Measurements from ENCODE around the gene CLCN1. TPM values are rescaled to one million over a fixed set of nuclear protein-coding genes. Genes with fewer than 3 reads are reported as not detected.

The CLCN1 gene
- total RNA-seq, 1 donor from 2014 or later: not detected

- TF ChIP-seq CTCF (conservative IDR thresholded peaks at IDR 0.05): no peak
- no peak overlapping the region for H3K4me3 Mint-ChIP-seq
These were observed 15.4 kb downstream of the CLCN1 start for GRCh38 chr7:143331179-143331801.

GRCh38 chr7:143334244-143334643 is 18.3 kb downstream of the CLCN1 start:
- DNase-seq (ENCODE audit: low read depth, low spot score): no peak
- Mint-ChIP-seq H3K27ac (ENCODE audit: unreplicated experiment) (no peak overlapping the region), H3K9me3 (no peaks in the 10 kb centered on the region), H3K4me3 (no peak overlapping the region), H3K4me1 (no peaks in the 10 kb centered on the region), H3K27me3 (ENCODE audit: low read depth) (peaks cover 8% of the 10 kb centered on the region), H3K36me3 (ENCODE audit: low read depth) (no peaks in the 10 kb centered on the region)
- TF ChIP-seq CTCF (conservative IDR thresholded peaks at IDR 0.05): no peak

More at GRCh38 chr7:143331179-143331801, 15.4 kb downstream of the CLCN1 start:
- DNase-seq (ENCODE audit: low read depth, low spot score): no peak
- no peaks in the 10 kb centered on the region for H3K9me3 Mint-ChIP-seq
- H3K27ac Mint-ChIP-seq (ENCODE audit: unreplicated experiment): no peak overlapping the region
- peaks cover 4% of the 10 kb centered on the region for H3K27me3 Mint-ChIP-seq (ENCODE audit: low read depth)
- no peaks in the 10 kb centered on the region for H3K4me1 Mint-ChIP-seq
- no peaks in the 10 kb centered on the region for H3K36me3 Mint-ChIP-seq (ENCODE audit: low read depth)

GRCh38 chr7:143337216-143337615 is 21.3 kb downstream of the CLCN1 start:
- H3K27ac Mint-ChIP-seq (ENCODE audit: unreplicated experiment): no peak overlapping the region
- DNase-seq (ENCODE audit: low read depth, low spot score): no peak
- no peaks in the 10 kb centered on the region for H3K9me3 Mint-ChIP-seq
- H3K36me3 Mint-ChIP-seq (ENCODE audit: low read depth): no peaks in the 10 kb centered on the region
- no peak overlapping the region for H3K4me3 Mint-ChIP-seq
- no peak for TF ChIP-seq CTCF (conservative IDR thresholded peaks at IDR 0.05)
- H3K27me3 Mint-ChIP-seq (ENCODE audit: low read depth): peaks cover 11% of the 10 kb centered on the region
- H3K4me1 Mint-ChIP-seq: no peaks in the 10 kb centered on the region

- Mint-ChIP-seq H3K4me1 (peaks cover 9% of the 10 kb centered on the region), H3K27me3 (ENCODE audit: low read depth) (peaks cover 24% of the 10 kb centered on the region), H3K27ac (ENCODE audit: unreplicated experiment) (no peak overlapping the region), H3K9me3 (no peaks in the 10 kb centered on the region), H3K4me3 (no peak overlapping the region), H3K36me3 (ENCODE audit: low read depth) (no peaks in the 10 kb centered on the region)
- TF ChIP-seq CTCF (conservative IDR thresholded peaks at IDR 0.05): no peak
- DNase-seq (ENCODE audit: low read depth, low spot score): no peak
These were observed 25.9 kb downstream of the CLCN1 start for GRCh38 chr7:143341842-143342241.

GRCh38 chr7:143343596-143343995 is 27.7 kb downstream of the CLCN1 start:
- Mint-ChIP-seq H3K4me1 (peaks cover 9% of the 10 kb centered on the region), H3K27ac (ENCODE audit: unreplicated experiment) (no peak overlapping the region), H3K36me3 (ENCODE audit: low read depth) (no peaks in the 10 kb centered on the region), H3K27me3 (ENCODE audit: low read depth) (peaks cover 23% of the 10 kb centered on the region), H3K4me3 (no peak overlapping the region), H3K9me3 (no peaks in the 10 kb centered on the region)
- TF ChIP-seq CTCF (conservative IDR thresholded peaks at IDR 0.05): no peak
- no peak for DNase-seq (ENCODE audit: low read depth, low spot score)
